Stomach (tissue), 4 donors: ENCODE data around the gene OR4E1.

Experiments used
- EP300 ChIP-seq: sonication (generic); formaldehyde crosslinking; IDR thresholded peaks from one replicate; pipeline ENCODE4 v1.6.1; 2017; ENCODE audit warnings: antibody characterized with exemption
- POLR2A ChIP-seq, 4 donors: fragments of 450-650 bp; IDR thresholded peaks; one replicate each; pipeline ENCODE4 v1.6.1; 2016; ENCODE audit warnings: antibody characterized with exemption in 4 of 4, control low read depth in 2 of 4, mild to moderate bottlenecking in 1 of 4, moderate library complexity in 1 of 4
- POLR2AphosphoS5 ChIP-seq, 3 donors: sonication (generic); formaldehyde crosslinking; IDR thresholded peaks; one replicate each; pipeline ENCODE4 v1.6.1; 2016; ENCODE audit warnings: antibody characterized with exemption in 3 of 3
- TF ChIP-seq, protein P1 (sequence below), 7 experiments: fragments of 450-650 bp in 4 of 7; fragments of 200-600 bp in 3 of 7; sonication (generic) in 3 of 7; IDR thresholded peaks; one replicate each; pipeline ENCODE4 v1.5.1; 2016 to 2019; ENCODE audit warnings: antibody characterized with exemption in 7 of 7, control low read depth in 2 of 7, mild to moderate bottlenecking in 1 of 7

DNA sequence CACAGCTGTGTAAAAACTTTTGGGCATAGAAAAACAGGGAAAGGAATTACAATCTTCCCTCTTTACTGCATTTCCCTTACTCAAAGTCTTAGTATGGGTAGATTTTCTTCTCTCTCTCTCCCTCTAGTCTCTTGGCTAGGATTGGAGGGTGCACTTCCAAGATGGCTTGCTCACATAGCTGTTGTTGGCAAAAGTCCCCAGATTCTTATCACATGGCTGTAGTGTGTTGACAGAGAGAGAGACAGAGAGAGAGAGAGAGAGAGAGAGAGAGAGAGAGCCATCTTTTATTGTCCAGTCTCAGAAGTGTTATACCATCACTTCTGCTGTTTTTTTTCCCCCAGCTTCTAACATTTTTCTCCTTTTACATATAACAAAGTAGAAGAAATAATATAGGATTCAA is 26.2 kb downstream of the OR4E1 start:
- TF ChIP-seq POLR2A (IDR thresholded peaks at IDR 0.05): no peak
- TF ChIP-seq, protein P1, sequence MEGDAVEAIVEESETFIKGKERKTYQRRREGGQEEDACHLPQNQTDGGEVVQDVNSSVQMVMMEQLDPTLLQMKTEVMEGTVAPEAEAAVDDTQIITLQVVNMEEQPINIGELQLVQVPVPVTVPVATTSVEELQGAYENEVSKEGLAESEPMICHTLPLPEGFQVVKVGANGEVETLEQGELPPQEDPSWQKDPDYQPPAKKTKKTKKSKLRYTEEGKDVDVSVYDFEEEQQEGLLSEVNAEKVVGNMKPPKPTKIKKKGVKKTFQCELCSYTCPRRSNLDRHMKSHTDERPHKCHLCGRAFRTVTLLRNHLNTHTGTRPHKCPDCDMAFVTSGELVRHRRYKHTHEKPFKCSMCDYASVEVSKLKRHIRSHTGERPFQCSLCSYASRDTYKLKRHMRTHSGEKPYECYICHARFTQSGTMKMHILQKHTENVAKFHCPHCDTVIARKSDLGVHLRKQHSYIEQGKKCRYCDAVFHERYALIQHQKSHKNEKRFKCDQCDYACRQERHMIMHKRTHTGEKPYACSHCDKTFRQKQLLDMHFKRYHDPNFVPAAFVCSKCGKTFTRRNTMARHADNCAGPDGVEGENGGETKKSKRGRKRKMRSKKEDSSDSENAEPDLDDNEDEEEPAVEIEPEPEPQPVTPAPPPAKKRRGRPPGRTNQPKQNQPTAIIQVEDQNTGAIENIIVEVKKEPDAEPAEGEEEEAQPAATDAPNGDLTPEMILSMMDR (IDR thresholded peaks at IDR 0.05): no peak
- TF ChIP-seq POLR2AphosphoS5 (IDR thresholded peaks at IDR 0.05): no peak
- no peak for TF ChIP-seq EP300
